Uterus (tissue), 2 donors: ENCODE results near the gene KAT2A.

Experiments
- POLR2A ChIP-seq, 2 donors: fragments of 450-650 bp; IDR thresholded peaks; one replicate each; pipeline ENCODE4 v1.6.1; 2016; ENCODE audit warnings: antibody characterized with exemption in 2 of 2, mild to moderate bottlenecking in 1 of 2, moderate library complexity in 1 of 2
- TF ChIP-seq, protein P1 (sequence below), 4 experiments: fragments of 200-600 bp in 2 of 4; fragments of 450-650 bp in 2 of 4; sonication (generic) in 2 of 4; IDR thresholded peaks; one replicate each; pipeline ENCODE4 v1.5.1; 2016 to 2019; ENCODE audit warnings: antibody characterized with exemption in 4 of 4, mild to moderate bottlenecking in 2 of 4, moderate library complexity in 1 of 4

DNA sequence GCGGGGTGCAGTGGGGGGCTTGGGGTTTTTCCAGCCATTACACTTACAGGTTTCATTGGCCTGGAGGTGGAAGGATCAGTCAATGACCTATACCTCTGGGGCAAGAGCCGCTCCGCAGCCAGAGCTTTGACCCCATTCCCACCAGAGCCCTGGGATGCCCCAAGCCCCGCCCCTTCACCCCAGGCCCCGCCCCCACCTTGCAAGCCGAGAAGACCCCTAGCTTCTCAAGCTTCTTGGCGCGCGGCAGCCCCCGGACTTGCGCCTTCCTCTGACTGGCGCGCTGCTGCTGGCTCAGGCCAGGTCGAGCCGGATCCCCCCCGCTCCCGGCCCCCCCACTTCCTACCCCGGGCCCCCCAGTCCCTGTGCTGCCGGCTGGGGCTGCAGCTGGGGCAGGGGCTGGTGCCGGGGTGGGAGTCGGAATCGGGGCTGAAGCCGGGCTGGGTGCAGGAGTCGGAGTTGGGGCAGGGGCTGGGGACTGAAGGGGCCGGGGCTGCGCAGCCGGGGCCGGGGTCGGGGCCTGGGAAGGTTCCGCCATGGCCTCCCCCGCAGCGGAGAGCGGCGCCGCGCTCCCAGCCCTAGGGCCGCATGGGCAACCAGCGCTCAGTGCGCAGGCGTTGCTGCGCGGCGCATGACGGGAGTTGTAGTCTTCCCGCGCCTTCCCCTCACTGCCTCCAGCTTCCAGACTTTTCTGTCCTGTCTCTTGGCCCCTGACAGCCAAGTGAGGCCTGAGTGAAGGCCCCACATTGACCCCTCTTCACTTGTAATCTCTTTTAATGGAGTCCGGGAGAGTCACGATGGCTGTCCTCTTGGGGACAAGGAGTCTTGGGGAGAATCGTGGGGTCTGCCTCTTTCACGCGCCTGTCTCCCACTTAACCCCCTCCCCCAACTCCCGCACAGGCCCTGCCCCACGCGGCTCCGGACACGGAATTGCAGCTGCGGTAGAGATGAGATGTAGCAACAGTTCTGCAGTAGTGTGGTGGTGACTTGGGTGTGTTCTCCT is at the start of gene KAT2A:
- TF ChIP-seq POLR2A (IDR thresholded peaks at IDR 0.05), result peak in 1 of 2 donors; percentile 40
- TF ChIP-seq, protein P1, sequence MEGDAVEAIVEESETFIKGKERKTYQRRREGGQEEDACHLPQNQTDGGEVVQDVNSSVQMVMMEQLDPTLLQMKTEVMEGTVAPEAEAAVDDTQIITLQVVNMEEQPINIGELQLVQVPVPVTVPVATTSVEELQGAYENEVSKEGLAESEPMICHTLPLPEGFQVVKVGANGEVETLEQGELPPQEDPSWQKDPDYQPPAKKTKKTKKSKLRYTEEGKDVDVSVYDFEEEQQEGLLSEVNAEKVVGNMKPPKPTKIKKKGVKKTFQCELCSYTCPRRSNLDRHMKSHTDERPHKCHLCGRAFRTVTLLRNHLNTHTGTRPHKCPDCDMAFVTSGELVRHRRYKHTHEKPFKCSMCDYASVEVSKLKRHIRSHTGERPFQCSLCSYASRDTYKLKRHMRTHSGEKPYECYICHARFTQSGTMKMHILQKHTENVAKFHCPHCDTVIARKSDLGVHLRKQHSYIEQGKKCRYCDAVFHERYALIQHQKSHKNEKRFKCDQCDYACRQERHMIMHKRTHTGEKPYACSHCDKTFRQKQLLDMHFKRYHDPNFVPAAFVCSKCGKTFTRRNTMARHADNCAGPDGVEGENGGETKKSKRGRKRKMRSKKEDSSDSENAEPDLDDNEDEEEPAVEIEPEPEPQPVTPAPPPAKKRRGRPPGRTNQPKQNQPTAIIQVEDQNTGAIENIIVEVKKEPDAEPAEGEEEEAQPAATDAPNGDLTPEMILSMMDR (IDR thresholded peaks at IDR 0.05), result no peak
